ENCODE measurements around the gene RNU5B-1. TPM values are rescaled to one million over a fixed set of nuclear protein-coding genes. Genes with fewer than 3 reads are reported as not detected.

Gene RNU5B-1
- total and polyA plus RNA-seq, 2 of the 8 experiments (the other 6 are each of a cell fraction or from before 2014, with no cell fraction given): not detected

DNA sequence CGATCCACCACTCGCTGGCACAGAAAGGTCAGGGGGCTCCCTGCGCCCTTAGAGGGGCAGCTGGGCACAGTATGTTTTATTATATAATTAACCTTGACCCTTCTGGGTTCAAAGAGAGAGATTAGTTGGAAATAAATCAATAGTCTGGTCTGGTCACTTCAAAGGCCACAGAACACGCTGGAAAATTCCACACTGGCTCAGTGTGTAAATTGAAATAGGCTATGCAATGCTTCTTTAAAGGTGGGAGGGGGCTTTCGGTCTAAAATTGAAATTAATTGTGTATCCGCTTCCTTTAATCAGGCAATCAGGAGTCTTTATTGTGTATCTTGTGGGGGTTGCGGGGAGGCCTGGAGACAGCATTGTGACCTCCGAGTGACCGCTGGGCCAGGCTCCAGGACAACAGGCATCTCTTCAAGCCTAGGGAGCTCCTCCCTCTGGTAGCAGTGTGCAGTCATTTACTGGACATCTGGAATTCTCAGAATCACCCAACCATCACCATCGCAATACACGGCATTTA, 8.0 kb downstream of the RNU5B-1 start:
- no peak overlapping the region for H3K56ac ChIP-seq (replicated peaks; ENCODE audit: insufficient read length, low read depth, low read length)
- no peak overlapping the region for H2AK5ac ChIP-seq (ENCODE audit: low read depth, low read length)
- TF ChIP-seq TCF12 (IDR thresholded peaks at IDR 0.05; ENCODE audit: low read depth, low read length): no peak
- TF ChIP-seq RXRA (IDR thresholded peaks at IDR 0.05; ENCODE audit: insufficient read depth, low read depth, low read length): no peak
- TF ChIP-seq SUZ12 (IDR thresholded peaks at IDR 0.05; ENCODE audit: low read length): no peak
- no peak for TF ChIP-seq JUND (IDR thresholded peaks at IDR 0.05; ENCODE audit: low read length)
- TF ChIP-seq TAF1 (IDR thresholded peaks at IDR 0.05; ENCODE audit: low read depth, low read length): no peak
- no peak for TF ChIP-seq SP4 (IDR thresholded peaks at IDR 0.05; ENCODE audit: low read length)
- TF ChIP-seq KDM1A (IDR thresholded peaks at IDR 0.05; ENCODE audit: borderline replicate concordance, low read length): no peak
- H2AFZ ChIP-seq (ENCODE audit: low read length): no peak overlapping the region
- no peak overlapping the region for H3K9ac ChIP-seq (replicated peaks in 1 of 4; ENCODE audit: extremely low read depth in 1 of 4, low read depth in 3 of 4, low read length in 3 of 4)
- H2BK12ac ChIP-seq (ENCODE audit: low read depth, low read length): no peak overlapping the region
- peaks cover 0 to 3% (median 0%) of the 10 kb centered on the region in 4 experiments; a peak in 2 of 7 replicates for H3K4me1 ChIP-seq (replicated peaks in 1 of 4; ENCODE audit: control insufficient read depth in 3 of 4, insufficient read depth in 4 of 4, low read length in 3 of 4)
- H4K91ac ChIP-seq (replicated peaks; ENCODE audit: insufficient read length, low read length): no peak overlapping the region
- no peak overlapping the region for H3K18ac ChIP-seq (ENCODE audit: extremely low read depth, low read length)
- WGBS, 2 experiments (ENCODE audit: extremely low coverage in 1 of 2, insufficient coverage in 1 of 2, insufficient read length in 1 of 2, insufficient replicate concordance in 2 of 2, low coverage in 1 of 2, low lambda C conversion rate in 2 of 2, missing lambda C conversion rate in 1 of 2): 89% methylated on average over 11 of the region's 11 CpGs; no CpG with 5 or more reads in 1 of the 2 experiments
- no peak overlapping the region for H3K4me3 ChIP-seq (ENCODE audit: extremely low read depth in 1 of 4, insufficient read depth in 2 of 4, low read depth in 3 of 4, low read length in 4 of 4)
- H3K27ac ChIP-seq (ENCODE audit: low read depth, low read length): no peak overlapping the region
- no peak overlapping the region for H2BK5ac ChIP-seq (ENCODE audit: low read depth, low read length)
- POLR2A ChIA-PET (ENCODE audit: partially characterized antibody): interaction anchor here (1.0 to 14.3 kb wide), 6 partner anchors 8 to 60 kb away, joined by 3 to 138 read pairs (median 4); partner anchors contain the start of genes RNU5A-1 and RNU5B-1
- no peak overlapping the region for H3K4me2 ChIP-seq (ENCODE audit: insufficient read depth in 1 of 2, low read depth in 2 of 2, low read length in 2 of 2)
- no peak overlapping the region for H4K5ac ChIP-seq (ENCODE audit: insufficient read length, low read depth, low read length)
- no peaks in the 10 kb centered on the region for H3K79me1 ChIP-seq (ENCODE audit: low read depth, low read length)
- H2BK15ac ChIP-seq (ENCODE audit: low read length): no peak overlapping the region
- CTCF ChIA-PET (ENCODE audit: partially characterized antibody): interaction anchor here (1.2 to 16.2 kb wide), 5 partner anchors 8 to 87 kb away, joined by 4 to 547 read pairs (median 10); partner anchors contain the start of gene RNU5B-1
- no peak overlapping the region for H2BK120ac ChIP-seq (replicated peaks; ENCODE audit: low read depth, low read length)
- H3K79me2 ChIP-seq (ENCODE audit: control insufficient read depth in 1 of 2, insufficient read depth in 2 of 2, low read length in 2 of 2): no peaks in the 10 kb centered on the region
- no peak overlapping the region for H3K23ac ChIP-seq (ENCODE audit: insufficient read length)
- H3K9me3 ChIP-seq (ENCODE audit: insufficient read depth in 2 of 2, low read depth in 1 of 2, low read length in 1 of 2): no peaks in the 10 kb centered on the region
- H3K23me2 ChIP-seq (ENCODE audit: low read depth, low read length): no peaks in the 10 kb centered on the region
- H3K14ac ChIP-seq (ENCODE audit: insufficient read length): no peak overlapping the region
- H2BK20ac ChIP-seq (ENCODE audit: low read length): no peak overlapping the region
- DNase-seq (ENCODE audit: low read depth in 1 of 2, low spot score in 2 of 2): no peak
- no peak overlapping the region for H4K8ac ChIP-seq (ENCODE audit: extremely low read depth, insufficient read depth, low read length)
- H4K20me1 ChIP-seq (replicated peaks in 1 of 2; ENCODE audit: control insufficient read depth in 1 of 2, insufficient read depth in 2 of 2, low read length in 2 of 2): no peaks in the 10 kb centered on the region
- FAIRE-seq: no peak
- H3K36me3 ChIP-seq (ENCODE audit: control insufficient read depth in 2 of 4, insufficient read depth in 4 of 4, low read length in 3 of 4): no peaks in the 10 kb centered on the region
- no peaks in the 10 kb centered on the region for H3K27me3 ChIP-seq (replicated peaks in 1 of 4; ENCODE audit: control insufficient read depth in 3 of 4, extremely low read depth in 1 of 4, insufficient read depth in 3 of 4, low read length in 3 of 4)
- no peak overlapping the region for H3K4ac ChIP-seq (replicated peaks; ENCODE audit: insufficient read length, low read depth, low read length)
